ENCODE measurements around the gene GLRX5. TPM values are rescaled to one million over a fixed set of nuclear protein-coding genes. Genes with fewer than 3 reads are reported as not detected.

The GLRX5 gene
- total RNA-seq, 1 donor from 2014 or later, result 51.4 TPM

- TF ChIP-seq CTCF (conservative IDR thresholded peaks at IDR 0.05; ENCODE audit: low read depth, low read length), result peak; percentile 82
- no peak overlapping the region for H3K4me3 ChIP-seq (ENCODE audit: low read depth, low read length)
- no peak for DNase-seq (ENCODE audit: low read depth)
Measured at GRCh38 chr14:95527387-95528002, 7.4 kb upstream of the GLRX5 start.

GRCh38 chr14:95529216-95529615 is 5.6 kb upstream of the GLRX5 start:
- H3K4me3 ChIP-seq (ENCODE audit: low read depth, low read length), result no peak overlapping the region
- TF ChIP-seq CTCF (conservative IDR thresholded peaks at IDR 0.05; ENCODE audit: low read depth, low read length), result no peak

GRCh38 chr14:95530473-95531276 is 4.2 kb upstream of the GLRX5 start:
- DNase-seq (ENCODE audit: low read depth), result no peak
- no peak for TF ChIP-seq CTCF (conservative IDR thresholded peaks at IDR 0.05; ENCODE audit: low read depth, low read length)
- no peak overlapping the region for H3K4me3 ChIP-seq (ENCODE audit: low read depth, low read length)

More at GRCh38 chr14:95529216-95529615, 5.6 kb upstream of the GLRX5 start:
- DNase-seq (ENCODE audit: low read depth), result no peak

- TF ChIP-seq CTCF (conservative IDR thresholded peaks at IDR 0.05; ENCODE audit: low read depth, low read length), result no peak
- no peak for DNase-seq (ENCODE audit: low read depth)
- H3K4me3 ChIP-seq (ENCODE audit: low read depth, low read length), result no peak overlapping the region
Measured at GRCh38 chr14:95531473-95531872, 3.4 kb upstream of the GLRX5 start.

GRCh38 chr14:95531969-95532368 is 2.9 kb upstream of the GLRX5 start:
- H3K4me3 ChIP-seq (ENCODE audit: low read depth, low read length), result peak overlapping the region; percentile 86

GRCh38 chr14:95533391-95533821 is 1.4 kb upstream of the GLRX5 start:
- DNase-seq (ENCODE audit: low read depth), result no peak
- peak overlapping the region; percentile 86 for H3K4me3 ChIP-seq (ENCODE audit: low read depth, low read length)
- TF ChIP-seq CTCF (conservative IDR thresholded peaks at IDR 0.05; ENCODE audit: low read depth, low read length), result no peak

More at GRCh38 chr14:95531969-95532368, 2.9 kb upstream of the GLRX5 start:
- DNase-seq (ENCODE audit: low read depth), result no peak
- no peak for TF ChIP-seq CTCF (conservative IDR thresholded peaks at IDR 0.05; ENCODE audit: low read depth, low read length)
